Stimulated activated CD4-positive, alpha-beta T cell treated with anti-CD3 and anti-CD28 coated beads, Interleukin-2, amount 100 ng/mL, for 24 hours (primary cell): ENCODE data around the gene BTBD18.

ENCODE experiments used
- DNase-seq, 2 donors: peaks; one replicate each; pipeline ENCODE4 v3.0.0-alpha.2; 2020

The BTBD18 gene

DNA sequence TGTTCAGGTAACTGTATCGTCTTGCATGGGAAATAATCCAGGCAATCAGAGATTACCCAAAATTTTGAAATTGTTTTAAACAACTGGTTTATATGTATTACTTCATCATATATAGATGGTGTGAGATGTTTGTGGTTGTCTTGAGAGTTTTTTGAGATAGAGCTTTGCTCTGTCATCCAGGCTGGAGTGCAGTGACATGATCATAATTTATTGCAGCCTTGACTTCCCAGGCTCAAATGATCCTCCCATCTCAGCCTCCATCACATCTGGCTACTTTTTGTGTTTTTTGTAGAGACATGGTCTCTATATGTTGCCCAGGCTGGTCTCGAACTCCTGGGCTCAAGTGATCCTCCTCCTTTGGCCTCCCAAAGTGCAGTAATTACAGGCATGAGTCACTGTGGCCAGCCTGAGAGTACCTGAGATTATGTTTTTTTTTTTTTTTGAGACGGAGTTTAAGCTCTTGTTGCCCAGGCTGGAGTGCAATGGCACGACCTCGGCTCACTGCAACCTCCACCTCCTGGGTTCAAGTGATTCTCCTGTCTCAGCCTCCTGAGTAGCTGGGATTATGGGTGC, 21.5 kb upstream of the BTBD18 start:
- DNase-seq = no peak

- DNase-seq = no peak
Measured at GRCh38 chr11:57772562-57772961, 20.9 kb upstream of the BTBD18 start.

GRCh38 chr11:57771365-57771764, 19.7 kb upstream of the BTBD18 start:
- DNase-seq = no peak

- DNase-seq = no peak
Measured at GRCh38 chr11:57770793-57771192, 19.2 kb upstream of the BTBD18 start.

DNA sequence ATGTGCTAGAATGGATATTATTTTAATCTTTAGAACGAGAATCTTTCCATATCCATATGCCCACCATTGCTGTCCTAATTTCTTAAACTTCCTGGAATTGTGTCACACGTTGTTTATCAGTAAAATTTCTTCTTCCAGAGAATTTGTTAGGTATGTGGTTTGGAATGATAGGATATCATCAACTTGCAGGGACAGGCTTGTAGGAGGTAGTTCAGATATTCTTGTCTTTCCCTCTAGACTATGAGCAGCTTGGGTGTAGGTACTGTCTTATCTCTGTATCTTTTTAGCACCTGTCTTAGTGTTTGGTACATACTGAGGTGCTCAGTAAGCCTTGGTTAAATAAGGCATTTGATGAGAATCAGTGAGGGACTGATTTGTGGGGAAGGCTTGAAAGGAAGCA, 13.4 kb upstream of the BTBD18 start:
- no peak for DNase-seq

- no peak for DNase-seq
Measured at GRCh38 chr11:57764566-57764965, 12.9 kb upstream of the BTBD18 start.

DNA sequence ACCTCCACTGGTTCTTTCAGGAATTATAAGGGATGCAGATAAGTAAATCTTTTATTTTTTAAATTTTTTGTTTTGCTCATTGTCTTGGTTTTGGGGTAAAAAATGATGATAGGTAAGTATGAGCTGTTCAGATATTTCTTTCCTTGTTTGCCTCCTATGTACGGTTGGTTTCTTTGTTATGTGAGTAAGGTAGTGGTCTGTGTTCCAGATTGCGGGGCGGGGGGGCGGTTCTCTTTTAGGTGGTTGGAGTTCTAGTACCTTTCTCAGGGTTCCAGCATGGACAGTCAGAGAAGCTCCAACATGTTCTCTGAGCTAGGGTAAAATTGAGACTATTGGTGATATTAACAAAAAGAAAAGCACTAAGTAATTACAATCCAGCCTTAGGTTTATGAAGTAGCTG, 12.4 kb upstream of the BTBD18 start:
- no peak for DNase-seq

DNA sequence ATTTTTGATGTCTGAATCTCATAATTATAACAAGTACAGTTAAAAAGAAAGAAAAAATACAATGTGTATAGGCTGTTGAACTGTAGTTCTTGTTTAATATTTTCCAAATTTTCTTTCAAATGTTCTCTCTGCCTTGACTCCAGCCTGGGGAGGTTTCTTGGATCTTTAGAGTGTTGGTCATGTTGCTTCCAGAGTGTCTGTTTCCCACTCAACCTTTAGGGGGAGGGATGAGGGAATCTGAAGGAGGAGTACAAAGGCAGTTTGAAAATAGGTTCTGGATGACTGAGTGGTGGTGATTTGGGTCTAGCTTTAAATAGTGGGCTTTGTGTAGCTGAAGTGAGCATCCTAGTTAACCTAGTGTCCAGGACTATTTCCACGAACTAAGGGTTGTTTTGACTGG, 11.9 kb upstream of the BTBD18 start:
- no peak for DNase-seq

DNA sequence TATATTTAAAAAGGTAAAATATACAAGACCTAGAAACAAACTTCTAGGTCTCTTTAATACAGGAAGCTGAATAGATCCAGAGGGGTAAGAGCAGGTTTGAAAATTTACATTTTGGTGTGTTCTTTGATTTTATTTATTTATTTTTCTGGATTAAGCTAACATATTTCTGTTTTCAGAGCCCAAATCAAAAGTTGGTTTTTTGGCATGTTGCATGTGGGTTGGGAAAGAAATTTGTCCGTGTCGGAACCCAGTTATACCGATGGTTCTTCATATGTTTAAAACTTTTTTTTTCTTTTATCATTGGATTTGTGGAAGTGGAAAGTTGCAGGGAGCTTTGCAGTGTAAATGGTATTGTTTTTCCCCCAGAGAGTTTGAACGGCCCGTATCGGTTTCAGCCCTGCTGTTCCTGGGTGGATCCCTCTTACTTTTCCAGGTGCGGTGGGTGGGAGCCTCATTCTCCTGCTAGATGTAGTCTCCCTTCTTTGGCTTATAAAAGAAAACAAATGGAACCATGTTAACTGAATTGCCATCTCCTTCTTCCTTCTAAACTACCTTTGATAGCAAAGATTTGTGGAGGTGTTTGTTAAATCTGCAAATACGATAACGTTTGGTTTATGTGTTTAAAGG, 10.7 kb upstream of the BTBD18 start:
- no peak for DNase-seq

GRCh38 chr11:57761301-57762234, 9.9 kb upstream of the BTBD18 start, which contains the start of gene CTNND1:
TSS of gene CTNND1 (plus strand) at chr11:57761802. CDS start at chr11:57791479, 29,677 bp downstream.
- no peak for DNase-seq

- DNase-seq = no peak
Measured at GRCh38 chr11:57758174-57758573, 6.6 kb upstream of the BTBD18 start.

DNA sequence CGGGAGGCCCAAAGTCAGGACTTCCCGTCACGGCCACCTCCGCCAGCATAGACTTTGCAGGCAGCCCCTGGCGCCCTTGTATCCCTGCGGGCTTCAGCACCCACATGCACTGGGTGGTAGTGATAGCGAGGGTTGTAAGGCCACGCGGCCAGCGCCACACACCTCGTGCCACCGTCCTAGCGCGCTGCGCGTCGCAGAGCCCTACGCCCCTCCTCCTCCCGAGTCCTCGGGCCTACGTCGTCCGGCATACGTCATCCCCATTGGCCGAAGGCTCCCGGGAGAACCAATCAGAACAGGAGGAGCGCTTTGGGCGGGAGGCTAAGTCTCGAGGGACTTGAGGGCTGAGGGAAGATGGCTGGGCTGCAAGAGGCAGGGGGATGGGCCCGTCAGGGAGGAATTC, 1.3 kb upstream of the BTBD18 start:
- no peak for DNase-seq

DNA sequence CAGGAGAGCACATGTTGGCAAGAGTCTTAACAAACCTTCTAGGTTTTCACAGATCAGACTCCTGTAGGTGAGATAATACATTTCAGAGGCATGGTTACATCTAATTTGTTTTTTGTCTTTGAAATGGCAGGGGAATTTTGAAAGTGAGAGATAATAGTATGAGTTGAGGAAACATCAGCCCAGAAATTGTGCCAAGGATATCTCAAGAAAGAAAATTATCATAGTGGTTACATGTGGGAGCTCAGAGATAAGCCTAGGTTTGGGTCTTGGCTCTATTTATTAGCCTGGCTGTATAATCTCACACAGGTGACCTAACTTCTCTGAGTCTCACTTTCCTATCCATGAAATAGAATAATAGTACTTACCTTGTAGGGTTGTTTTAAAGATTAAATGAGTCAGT, 443 bp downstream of the BTBD18 start:
- DNase-seq = no peak

DNA sequence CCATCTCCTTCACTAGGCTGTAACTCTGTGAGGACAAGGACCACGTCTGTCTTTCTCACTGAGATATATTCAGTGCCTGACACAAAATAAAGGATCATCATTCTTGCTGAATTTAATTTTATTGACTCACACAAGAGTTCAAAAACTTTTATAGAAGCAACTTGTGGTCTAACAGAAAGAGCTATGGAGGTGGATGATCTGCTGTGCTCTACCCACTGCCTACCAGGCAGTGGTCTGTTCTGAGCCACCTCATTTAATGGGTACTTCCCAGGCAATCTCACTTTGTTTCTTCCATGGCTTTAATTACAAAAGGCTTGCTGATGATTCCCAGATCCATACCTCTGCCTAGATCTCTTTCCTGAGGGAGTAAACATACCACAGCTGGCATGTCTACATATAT, 4.7 kb downstream of the BTBD18 start:
- DNase-seq = no peak

DNA sequence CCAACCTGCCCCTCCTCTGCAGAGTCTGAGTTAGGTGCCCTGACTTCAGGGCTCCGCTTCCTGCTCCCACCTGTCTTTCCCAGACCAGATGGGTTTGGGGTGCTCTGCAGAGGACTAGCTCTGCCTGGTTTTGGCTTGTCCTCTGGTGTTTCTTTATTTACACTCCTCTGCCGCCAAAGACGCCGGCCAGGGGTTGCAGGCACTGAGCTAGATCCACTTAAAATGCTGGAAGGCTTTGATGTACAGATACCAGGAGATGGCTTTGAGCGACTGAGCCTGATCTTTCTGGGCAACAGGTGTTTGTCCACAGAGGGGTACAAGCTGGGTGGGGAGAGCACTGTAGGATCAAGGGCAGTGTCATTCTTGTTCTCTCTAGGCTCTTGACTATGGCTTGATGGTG, 6.4 kb downstream of the BTBD18 start:
- no peak for DNase-seq

- DNase-seq = no peak
Measured at GRCh38 chr11:57744357-57744756, 7.3 kb downstream of the BTBD18 start.

DNA sequence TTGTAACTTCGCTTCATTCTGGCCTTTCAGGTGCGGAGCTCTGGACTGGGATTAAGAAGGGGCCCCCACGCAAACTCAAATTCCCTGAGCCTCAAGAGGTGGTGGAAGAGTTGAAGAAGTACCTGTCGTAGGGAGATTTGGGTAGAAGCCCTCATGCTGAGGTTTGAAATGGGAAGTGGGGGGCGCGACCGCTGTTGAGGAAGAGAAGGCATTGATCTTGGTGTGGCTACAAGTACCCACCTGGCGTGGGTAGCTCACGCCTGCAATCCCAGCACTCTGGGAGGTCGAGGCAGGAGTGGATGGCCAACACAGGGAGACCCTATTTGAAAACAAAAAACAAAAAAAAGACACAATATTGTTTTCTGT, 9.5 kb downstream of the BTBD18 start:
- DNase-seq = no peak

GRCh38 chr11:57741132-57742086, 10.2 kb downstream of the BTBD18 start, which contains the start of gene SELENOH:
TSS of gene SELENOH (plus strand) at chr11:57741491. CDS start at chr11:57741596, 105 bp downstream.
- peak; percentile 96 for DNase-seq

DNA sequence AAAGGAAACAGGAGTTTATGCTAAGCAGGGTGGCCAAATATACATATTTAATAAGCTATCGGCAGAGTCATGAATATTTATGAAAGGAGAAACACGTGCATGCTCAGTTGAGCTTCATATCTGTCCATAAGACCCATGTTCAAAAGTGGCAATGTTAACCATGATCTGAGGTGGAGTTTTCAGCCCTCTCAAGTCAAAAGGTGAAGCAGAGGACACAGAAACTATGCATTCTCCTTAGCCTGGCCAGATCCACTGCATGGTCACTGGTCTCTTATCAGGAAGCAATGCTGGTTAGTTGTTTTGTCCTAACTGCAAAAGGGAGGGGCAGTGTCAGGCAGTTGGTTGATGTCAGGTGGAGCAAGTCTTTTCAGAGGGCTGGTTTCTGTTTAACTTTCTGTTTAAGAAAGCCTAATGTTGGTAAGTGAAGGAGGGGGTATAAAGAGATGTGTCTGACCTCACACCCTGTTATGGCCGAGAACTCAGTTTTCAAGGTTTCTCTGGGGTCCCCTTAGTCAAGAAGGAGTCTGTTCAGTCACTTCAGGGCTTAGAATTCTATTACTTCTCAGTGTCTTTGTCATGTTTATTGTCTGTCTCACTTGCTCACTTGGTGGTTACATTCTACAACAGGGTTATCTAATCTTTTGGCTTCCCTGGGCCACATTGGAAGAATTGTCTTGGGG, 15.9 kb downstream of the BTBD18 start:
- DNase-seq = no peak

GRCh38 chr11:57732661-57733060, 19.0 kb downstream of the BTBD18 start:
- DNase-seq = no peak

- no peak for DNase-seq
Measured at GRCh38 chr11:57729479-57729878, 22.1 kb downstream of the BTBD18 start.

DNA sequence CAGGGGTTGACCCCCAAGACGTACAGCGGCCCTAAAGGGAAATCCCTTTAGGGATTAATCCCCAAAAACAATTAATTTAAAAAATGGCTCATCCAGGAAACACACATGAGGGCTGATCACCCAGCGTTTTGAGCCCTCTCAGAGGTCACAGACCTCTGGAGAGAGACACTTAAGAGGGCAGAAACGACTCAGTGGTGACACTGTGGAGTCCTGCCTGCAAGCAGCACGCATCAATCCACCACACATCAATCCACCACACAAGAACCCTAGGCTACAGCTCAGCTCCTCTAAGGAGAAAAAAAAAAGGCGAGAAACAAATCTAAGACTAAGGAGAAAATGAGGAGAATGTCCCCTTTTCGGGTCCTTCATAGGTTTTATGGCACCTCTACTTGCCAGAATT, 22.8 kb downstream of the BTBD18 start:
- DNase-seq = no peak
